ENCODE results near the gene COL8A2.
"Not testable (repeated sequence)": the region's sequence is repeated elsewhere in the genome, so short reads cannot be mapped to it uniquely, and the experiment has no call there.

The COL8A2 gene

DNA sequence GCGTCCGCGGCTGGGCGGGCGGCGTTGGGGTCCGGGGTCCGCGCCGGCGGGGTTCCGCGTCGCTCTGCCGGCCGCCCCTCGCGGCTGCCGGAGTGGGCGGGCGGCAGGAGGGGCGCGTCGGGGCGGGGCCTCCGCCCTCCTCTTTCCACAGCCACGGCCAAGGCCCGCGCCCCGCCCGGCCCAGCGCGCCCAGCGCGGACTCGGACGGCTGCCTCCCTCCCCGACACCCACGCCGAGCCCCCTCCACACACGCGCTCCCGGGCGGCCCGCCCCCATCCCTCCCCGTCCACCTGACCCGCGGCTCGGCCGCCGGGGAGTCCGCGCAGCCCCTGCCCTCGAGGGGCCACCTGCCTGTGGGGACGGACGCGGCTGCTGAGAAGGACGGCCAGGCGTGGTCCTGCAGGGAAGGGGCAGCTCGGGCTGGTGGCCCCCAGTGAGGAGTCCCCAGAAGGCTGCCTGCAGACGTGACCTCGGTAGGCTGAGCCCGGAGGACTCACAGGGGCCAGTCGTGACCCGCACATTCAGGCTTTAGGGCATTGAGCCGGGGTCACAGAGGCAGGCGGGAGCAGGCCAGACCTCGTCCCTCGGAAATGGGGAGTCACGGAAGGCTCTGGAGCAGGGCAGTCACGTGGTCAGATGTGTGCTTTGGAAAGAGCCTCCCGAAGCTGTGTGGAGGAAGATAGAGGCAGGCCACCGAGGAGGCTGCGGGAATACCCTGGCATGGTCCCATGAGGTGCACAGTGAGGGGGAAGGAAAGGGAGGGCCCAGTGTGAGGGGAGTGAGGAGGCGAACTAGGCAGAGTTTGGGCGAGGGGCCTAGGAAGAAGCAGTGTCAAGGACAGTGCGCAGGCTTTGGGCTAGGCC, at the start of gene COL8A2:
COL8A2 (minus strand) TSS at position 94 of the 863 bp plus-strand sequence. CDS start 24,980 bp downstream, outside the sequence.
- no peak for DNase-seq

- DNase-seq: no peak
Observed at GRCh38 chr1:36174713-36175112, 49.7 kb upstream of the COL8A2 start.

- no peak for DNase-seq
Observed at GRCh38 chr1:36172983-36173382, 48.0 kb upstream of the COL8A2 start.

- no peak for DNase-seq
Observed at GRCh38 chr1:36172017-36172747, 47.2 kb upstream of the COL8A2 start.

GRCh38 chr1:36170643-36171412, 45.8 kb upstream of the COL8A2 start:
- DNase-seq: no peak

DNA sequence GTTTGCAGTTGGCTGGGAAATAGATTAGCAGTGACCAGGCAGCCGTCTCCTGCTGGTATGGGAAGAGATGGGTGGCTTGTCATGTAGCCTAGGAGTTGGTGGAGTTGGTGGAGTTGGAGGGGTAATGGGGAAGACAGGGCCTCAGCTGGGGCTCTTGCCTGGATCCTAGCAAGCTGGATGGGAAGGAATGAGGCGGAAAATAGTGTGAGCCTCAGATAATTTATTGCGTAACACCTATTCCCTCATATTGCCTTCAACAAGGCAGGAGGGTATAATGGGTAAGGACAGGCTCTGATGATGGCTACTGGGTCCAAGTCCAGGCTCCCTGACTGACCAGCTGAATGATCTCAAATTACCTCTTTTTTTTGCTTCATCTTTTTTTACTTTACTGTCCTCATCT, 43.5 kb upstream of the COL8A2 start:
- no peak for DNase-seq

DNA sequence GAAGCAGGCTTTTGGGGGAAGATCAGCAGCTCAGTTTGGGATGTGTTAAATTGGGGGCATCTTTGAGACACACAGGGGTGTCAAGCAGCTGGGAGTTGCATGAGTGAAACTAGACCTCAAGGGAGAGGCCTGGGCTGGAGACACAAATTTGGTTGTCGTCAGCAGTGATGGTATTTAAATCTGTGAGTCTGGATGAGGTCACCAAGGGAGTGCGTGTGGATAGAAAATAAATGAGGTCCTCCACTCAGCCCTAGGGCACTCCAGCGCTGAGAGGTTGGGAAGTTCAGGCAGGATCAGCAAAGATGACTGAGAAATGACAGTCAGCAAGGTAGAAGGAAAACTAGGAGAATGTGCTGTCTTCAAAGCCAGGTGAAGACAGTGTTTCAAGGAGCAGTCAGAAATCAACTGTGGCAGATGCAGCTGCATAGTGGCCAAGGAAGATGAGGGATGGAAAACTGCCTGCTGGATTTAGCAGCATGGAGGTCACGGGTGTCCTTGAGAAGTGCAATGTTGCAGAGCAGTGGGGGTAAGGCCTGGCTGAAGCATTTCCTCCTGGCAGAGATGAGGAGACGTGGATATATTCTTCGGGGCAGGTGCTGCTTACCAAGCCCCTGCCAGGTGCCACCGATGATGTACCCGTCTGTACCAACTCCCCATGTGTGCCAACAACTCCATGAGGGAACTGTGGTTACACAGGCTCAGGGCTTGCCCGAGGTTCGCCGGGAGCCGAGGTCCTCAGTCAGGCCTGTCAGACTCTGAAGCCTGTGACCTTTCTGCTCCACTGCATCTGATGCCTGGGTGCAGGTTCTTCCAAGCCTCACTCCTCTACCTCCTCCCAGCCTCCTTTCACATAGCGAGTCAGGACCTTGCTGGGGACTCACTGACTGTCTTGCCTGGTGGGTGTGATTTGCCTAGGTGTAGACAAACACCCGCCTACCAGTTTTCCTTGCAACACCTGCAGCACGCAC, 42.2 kb upstream of the COL8A2 start:
- no peak for DNase-seq

- no peak for DNase-seq
Observed at GRCh38 chr1:36166136-36166535, 41.1 kb upstream of the COL8A2 start.

GRCh38 chr1:36165145-36165544, 40.1 kb upstream of the COL8A2 start:
- no peak for DNase-seq

DNA sequence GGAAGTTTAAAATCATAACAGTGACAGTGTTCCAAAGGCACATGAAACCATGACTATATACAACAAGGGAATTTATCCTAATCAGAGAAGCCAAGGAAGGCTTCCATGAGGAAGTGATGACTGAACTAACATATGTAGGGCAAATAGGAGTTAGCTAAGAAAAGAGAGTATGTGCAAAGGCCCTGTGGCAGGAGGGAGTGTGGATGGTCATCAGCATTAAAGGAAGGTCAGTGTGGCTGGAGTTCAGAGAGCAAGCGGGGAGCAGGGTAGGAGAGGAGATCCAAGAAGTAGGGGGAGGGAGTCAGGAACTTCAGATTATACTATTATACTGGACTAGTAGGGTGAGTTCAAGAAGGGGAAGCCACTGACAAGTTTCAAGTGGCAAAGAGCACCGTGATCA, 39.3 kb upstream of the COL8A2 start:
- no peak for DNase-seq

DNA sequence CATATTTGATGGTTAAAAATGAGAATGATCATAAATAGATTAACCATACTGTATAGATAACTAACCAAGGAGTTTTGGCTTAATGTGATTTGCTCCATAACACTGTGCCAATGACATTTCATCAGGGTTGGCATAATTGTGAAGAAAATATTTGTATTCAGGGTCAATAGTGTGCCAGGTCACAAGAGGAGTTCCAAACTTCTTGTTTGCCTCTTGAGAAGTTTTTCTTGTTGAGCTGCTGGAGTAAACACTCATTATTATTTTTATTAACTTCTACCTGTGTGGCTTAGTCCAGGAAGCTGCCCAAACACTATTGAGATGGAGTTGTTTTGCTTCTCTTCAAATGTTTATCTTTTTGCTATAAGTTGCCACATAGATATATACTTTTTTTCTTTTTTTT, 38.4 kb upstream of the COL8A2 start:
- DNase-seq: no peak

DNA sequence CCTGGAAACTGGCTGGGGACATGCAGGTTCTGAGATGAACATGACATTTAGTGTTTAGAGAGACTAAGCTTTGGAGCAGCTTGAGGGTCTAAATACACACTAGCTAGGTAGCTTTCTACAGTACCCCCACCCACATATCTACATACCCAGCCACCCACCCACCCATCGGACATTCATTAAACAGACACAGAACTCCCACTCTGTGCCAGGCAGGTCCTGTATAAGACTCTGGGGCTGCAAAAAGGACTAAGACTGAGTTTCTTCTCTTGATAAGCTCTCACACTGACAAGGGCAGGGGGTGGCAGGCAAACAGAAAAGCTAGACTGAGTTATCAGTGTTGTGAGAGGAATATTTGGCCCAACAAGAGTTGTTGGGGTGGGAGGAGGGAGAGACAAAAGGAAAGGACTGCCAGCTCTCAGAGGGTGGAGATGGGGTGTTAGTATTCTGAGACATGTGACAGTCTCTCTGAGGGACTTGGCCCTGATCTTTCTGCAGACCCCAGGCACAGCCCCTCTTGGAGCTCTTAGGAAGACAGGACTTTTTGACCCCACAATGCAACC, 37.7 kb upstream of the COL8A2 start:
- DNase-seq: no peak

GRCh38 chr1:36161641-36162531, 36.9 kb upstream of the COL8A2 start:
- DNase-seq: peak; percentile 42 to 56

- peak; percentile 70 to 72 for DNase-seq
Observed at GRCh38 chr1:36160949-36161485, 36.0 kb upstream of the COL8A2 start.

- no peak for DNase-seq
Observed at GRCh38 chr1:36160388-36160948, 35.4 kb upstream of the COL8A2 start.

DNA sequence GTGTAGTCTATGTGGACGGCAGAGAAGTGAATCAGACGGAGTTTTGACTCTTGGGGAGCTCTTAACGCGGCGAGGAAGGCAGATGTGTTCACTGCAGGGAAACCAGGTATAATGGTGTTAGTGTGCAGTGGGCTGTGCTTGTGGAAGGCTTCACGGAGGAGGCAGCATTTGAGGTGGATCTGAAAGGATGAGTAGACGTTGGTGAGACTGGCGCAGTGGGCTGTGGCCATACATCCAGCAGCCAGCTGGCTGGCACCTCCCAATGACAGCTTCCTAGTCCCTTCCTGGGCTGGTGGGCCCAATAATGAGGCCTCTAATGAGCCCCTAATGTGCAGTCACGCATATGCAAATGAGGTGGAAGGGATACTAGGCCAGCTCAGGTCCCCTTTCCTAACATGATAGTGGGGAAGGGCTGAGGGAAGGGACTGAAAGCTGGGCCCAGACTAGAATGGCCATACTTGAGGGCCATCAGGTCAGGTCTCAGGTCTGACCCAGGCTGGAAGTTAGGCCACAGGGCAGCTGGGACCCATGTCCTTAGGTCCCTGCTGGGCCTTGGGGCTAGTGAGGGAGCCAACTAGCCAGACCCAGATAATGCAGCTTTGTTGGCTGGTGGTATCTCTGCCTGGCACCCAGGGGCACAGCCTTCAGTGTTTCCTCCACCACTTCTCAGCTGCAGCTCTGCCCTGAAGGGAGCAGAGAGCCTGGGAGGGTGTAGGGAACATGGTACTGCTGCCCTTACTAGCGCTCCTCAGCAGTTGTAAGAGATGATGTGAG, 34.8 kb upstream of the COL8A2 start:
- no peak for DNase-seq

DNA sequence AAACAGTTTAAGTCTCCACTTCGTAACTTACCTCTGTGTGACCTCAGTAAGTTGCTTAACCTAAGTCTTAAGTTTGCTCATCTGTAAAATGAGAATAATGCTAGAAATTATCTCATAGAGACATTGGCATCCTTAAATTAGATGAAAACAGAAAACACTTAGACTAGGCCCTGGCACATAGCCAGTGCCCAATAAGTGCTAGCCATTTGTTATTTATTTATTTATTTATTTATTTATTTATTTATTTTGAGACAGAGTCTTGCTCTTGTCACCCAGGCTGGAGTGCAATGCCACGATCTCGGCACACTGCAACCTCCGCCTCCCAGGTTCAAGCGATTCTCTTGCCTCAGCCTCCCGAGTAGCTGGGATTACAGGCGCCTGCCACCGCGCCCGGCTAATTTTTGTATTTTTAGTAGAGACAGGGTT, 33.8 kb upstream of the COL8A2 start:
- not testable (repeated sequence) for DNase-seq

DNA sequence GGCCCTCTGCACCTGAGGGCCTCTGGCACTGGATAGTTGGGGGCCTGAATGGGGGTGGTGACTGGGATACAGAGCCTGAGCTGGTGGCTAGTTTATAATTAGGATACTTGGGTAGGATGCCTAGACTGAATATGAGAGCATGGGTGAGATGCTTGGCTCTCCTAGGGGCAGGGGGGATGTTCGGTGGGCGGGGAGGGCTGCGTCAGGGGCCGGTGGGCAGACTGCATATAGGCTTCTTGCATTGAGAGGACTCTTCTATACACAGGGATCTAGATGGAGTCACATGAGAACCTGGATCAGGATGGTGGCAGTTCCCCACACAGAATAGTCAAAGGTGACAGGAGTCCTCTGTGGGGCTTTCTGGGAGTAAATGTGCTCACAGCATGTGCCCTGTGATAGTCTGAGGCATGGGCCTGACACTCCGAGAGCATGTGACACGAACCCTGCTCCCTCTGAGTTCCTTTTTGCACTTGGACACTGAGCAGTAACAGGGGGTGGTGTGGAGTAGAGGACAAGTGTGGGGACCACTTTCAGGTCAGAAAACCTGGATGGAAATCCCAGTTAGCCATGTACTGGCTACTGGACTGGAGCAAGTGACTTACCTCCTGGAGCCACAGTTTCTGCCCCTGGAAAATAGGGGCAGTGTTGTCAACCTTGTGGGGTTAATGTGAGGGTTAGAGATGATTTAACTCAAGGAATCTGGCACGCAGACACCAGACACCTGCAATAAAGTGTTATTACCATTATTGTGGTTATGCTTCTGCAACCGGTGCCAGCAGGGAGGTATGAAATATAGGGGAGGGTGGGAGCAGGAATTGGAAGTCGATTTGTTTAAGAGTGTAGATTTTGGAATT, 33.2 kb upstream of the COL8A2 start:
- no peak for DNase-seq

Measured in Kasumi-1 (cell line).